ENCODE results near the gene CAPN5. TPM values are rescaled to one million over a fixed set of nuclear protein-coding genes. Genes with fewer than 3 reads are reported as not detected.
"Not testable (repeated sequence)": the region's sequence is repeated elsewhere in the genome, so short reads cannot be mapped to it uniquely, and the experiment has no call there.

The CAPN5 gene
- total RNA-seq, 2 experiments from 2014 or later, result 2.2 to 2.4 TPM

GRCh38 chr11:77053217-77054015 lies 13.4 kb upstream of the CAPN5 start:
- Mint-ChIP-seq H3K4me1 (no peaks in the 10 kb centered on the region), H3K9me3 (peaks cover 8% of the 10 kb centered on the region), H3K27me3 (no peaks in the 10 kb centered on the region), H3K27ac (no peak overlapping the region), H3K4me3 (no peak overlapping the region), H3K36me3 (no peaks in the 10 kb centered on the region)
- DNase-seq, result no peak

GRCh38 chr11:77054084-77054483 lies 12.7 kb upstream of the CAPN5 start:
- no peak overlapping the region for H3K27ac Mint-ChIP-seq
- no peaks in the 10 kb centered on the region for H3K36me3 Mint-ChIP-seq
- H3K4me3 Mint-ChIP-seq, result no peak overlapping the region
- H3K9me3 Mint-ChIP-seq, result peaks cover 8% of the 10 kb centered on the region
- no peaks in the 10 kb centered on the region for H3K4me1 Mint-ChIP-seq
- DNase-seq, result no peak
- H3K27me3 Mint-ChIP-seq, result no peaks in the 10 kb centered on the region

- Mint-ChIP-seq H3K9me3 (peaks cover 8% of the 10 kb centered on the region), H3K27me3 (no peaks in the 10 kb centered on the region), H3K4me1 (no peaks in the 10 kb centered on the region), H3K36me3 (no peaks in the 10 kb centered on the region), H3K27ac (no peak overlapping the region), H3K4me3 (no peak overlapping the region)
- no peak for DNase-seq
Observed at GRCh38 chr11:77055101-77055561, 11.6 kb upstream of the CAPN5 start.

DNA sequence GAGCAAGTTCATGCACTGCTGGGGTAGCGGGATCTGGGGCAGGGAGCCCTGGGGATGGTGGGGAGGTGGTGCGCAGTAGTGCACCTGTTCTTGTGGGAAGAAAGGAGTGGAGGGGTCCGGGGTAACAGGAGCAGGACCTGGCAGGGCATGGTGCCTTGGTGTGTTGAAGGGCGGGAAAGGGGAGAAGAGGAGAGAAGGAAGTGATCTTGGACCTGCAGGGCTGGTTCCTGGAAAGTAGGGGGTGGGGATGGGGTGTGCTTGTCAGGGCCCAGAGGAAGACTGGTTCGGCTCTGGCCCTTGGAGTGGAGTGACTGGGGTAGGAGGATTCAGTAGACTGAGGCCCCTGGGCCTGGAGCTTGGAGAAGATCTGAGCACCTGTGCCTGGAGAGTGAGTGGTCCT lies 10.9 kb upstream of the CAPN5 start:
- no peaks in the 10 kb centered on the region for H3K4me1 Mint-ChIP-seq
- H3K27me3 Mint-ChIP-seq, result no peaks in the 10 kb centered on the region
- H3K27ac Mint-ChIP-seq, result no peak overlapping the region
- DNase-seq, result no peak
- H3K4me3 Mint-ChIP-seq, result no peak overlapping the region
- H3K9me3 Mint-ChIP-seq, result peaks cover 8% of the 10 kb centered on the region
- no peaks in the 10 kb centered on the region for H3K36me3 Mint-ChIP-seq

- DNase-seq, result no peak
- no peaks in the 10 kb centered on the region for H3K27me3 Mint-ChIP-seq
- peaks cover 8% of the 10 kb centered on the region for H3K9me3 Mint-ChIP-seq
- H3K4me1 Mint-ChIP-seq, result no peaks in the 10 kb centered on the region
- H3K36me3 Mint-ChIP-seq, result no peaks in the 10 kb centered on the region
- H3K4me3 Mint-ChIP-seq, result no peak overlapping the region
- H3K27ac Mint-ChIP-seq, result no peak overlapping the region
Observed at GRCh38 chr11:77056814-77057402, 9.9 kb upstream of the CAPN5 start.

- Mint-ChIP-seq H3K9me3 (peaks cover 8% of the 10 kb centered on the region), H3K4me3 (no peak overlapping the region), H3K27ac (no peak overlapping the region), H3K4me1 (no peaks in the 10 kb centered on the region), H3K36me3 (no peaks in the 10 kb centered on the region), H3K27me3 (no peaks in the 10 kb centered on the region)
- no peak for DNase-seq
Observed at GRCh38 chr11:77057938-77058474, 8.8 kb upstream of the CAPN5 start.

GRCh38 chr11:77058900-77059299 lies 7.9 kb upstream of the CAPN5 start:
- H3K36me3 Mint-ChIP-seq, result no peaks in the 10 kb centered on the region
- DNase-seq, result no peak
- no peak overlapping the region for H3K4me3 Mint-ChIP-seq
- no peaks in the 10 kb centered on the region for H3K4me1 Mint-ChIP-seq
- H3K27me3 Mint-ChIP-seq, result no peaks in the 10 kb centered on the region
- no peak overlapping the region for H3K27ac Mint-ChIP-seq
- peaks cover 8% of the 10 kb centered on the region for H3K9me3 Mint-ChIP-seq

DNA sequence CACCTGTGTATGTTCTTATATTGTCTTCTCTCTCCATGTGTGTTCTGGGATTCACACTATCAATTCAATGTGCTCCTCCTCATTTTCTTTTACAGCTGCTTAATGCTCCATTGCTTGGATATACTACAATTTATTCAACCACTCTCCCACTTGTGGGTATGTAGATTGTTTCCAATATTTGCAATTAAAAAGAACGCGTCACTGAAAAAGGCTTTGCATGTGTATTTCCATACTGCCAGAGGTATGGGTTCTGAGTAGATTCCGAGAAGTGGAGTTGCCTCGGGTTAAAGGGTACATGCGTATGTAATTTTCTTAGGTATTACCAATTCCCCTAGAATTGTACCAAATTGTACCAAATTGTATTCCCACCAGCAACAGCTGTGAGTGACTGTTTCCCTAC lies 7.0 kb upstream of the CAPN5 start:
- Mint-ChIP-seq H3K4me3 (no peak overlapping the region), H3K27me3 (no peaks in the 10 kb centered on the region), H3K27ac (no peak overlapping the region), H3K36me3 (no peaks in the 10 kb centered on the region), H3K4me1 (no peaks in the 10 kb centered on the region), H3K9me3 (peaks cover 8% of the 10 kb centered on the region)
- no peak for DNase-seq

DNA sequence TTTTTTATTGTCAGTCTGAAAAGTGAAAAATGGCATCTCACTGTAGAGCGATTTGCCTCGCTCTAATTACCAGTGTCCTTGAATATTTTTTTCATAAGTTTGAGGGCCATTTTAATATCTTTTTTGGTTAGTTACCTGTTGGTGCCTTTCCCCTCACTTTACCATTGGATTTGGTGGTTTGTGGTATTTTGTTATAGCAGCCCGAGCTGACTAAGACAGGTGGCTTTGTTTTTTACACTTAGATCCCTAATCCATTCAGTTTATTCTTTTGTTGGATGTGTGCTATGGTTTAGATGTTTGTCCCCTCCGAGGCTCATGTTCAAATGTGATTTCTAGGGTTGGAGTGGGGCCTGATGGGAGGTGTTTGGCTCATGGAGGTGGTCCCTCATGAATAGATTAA lies 6.5 kb upstream of the CAPN5 start:
- no peaks in the 10 kb centered on the region for H3K27me3 Mint-ChIP-seq
- H3K36me3 Mint-ChIP-seq, result no peaks in the 10 kb centered on the region
- DNase-seq, result no peak
- no peak overlapping the region for H3K27ac Mint-ChIP-seq
- no peak overlapping the region for H3K4me3 Mint-ChIP-seq
- H3K9me3 Mint-ChIP-seq, result peaks cover 8% of the 10 kb centered on the region
- H3K4me1 Mint-ChIP-seq, result no peaks in the 10 kb centered on the region

GRCh38 chr11:77061258-77061657 lies 5.5 kb upstream of the CAPN5 start:
- H3K27ac Mint-ChIP-seq, H3K4me3 Mint-ChIP-seq, H3K36me3 Mint-ChIP-seq: not testable (repeated sequence)

GRCh38 chr11:77062924-77063323 lies 3.8 kb upstream of the CAPN5 start:
- DNase-seq, result no peak
- no peak overlapping the region for H3K4me3 Mint-ChIP-seq
- H3K9me3 Mint-ChIP-seq, result no peaks in the 10 kb centered on the region
- H3K36me3 Mint-ChIP-seq, result no peaks in the 10 kb centered on the region
- H3K27me3 Mint-ChIP-seq, result no peaks in the 10 kb centered on the region
- peaks cover 10% of the 10 kb centered on the region for H3K4me1 Mint-ChIP-seq
- H3K27ac Mint-ChIP-seq, result no peak overlapping the region

More at GRCh38 chr11:77061258-77061657, 5.5 kb upstream of the CAPN5 start:
- H3K27me3 Mint-ChIP-seq, DNase-seq, H3K9me3 Mint-ChIP-seq, H3K4me1 Mint-ChIP-seq: not testable (repeated sequence)

DNA sequence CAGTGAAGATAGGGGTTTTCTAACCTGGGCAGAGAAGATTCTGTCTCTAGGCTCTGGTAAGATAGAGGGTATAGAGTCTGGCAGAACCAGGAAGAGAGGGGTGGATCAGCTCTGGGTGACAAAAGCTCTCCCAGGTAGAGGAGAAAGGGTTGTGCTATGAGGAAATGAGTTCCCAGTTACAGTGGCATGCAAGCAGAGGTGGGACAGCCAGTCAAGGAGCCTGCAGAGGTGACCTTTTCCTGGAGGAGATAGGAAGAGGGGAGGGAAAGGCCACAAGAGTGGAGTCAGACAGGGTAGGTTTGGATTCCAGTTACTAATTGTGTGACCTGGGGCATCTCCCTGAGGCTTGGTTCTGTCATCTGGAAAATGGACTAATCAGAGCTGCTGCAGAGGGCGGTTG lies 3.4 kb upstream of the CAPN5 start:
- no peaks in the 10 kb centered on the region for H3K9me3 Mint-ChIP-seq
- H3K4me3 Mint-ChIP-seq, result no peak overlapping the region
- no peak overlapping the region for H3K27ac Mint-ChIP-seq
- H3K27me3 Mint-ChIP-seq, result no peaks in the 10 kb centered on the region
- H3K36me3 Mint-ChIP-seq, result no peaks in the 10 kb centered on the region
- DNase-seq, result no peak
- H3K4me1 Mint-ChIP-seq, result peaks cover 10% of the 10 kb centered on the region

GRCh38 chr11:77063861-77064260 lies 2.9 kb upstream of the CAPN5 start:
- Mint-ChIP-seq H3K9me3 (no peaks in the 10 kb centered on the region), H3K36me3 (no peaks in the 10 kb centered on the region), H3K4me3 (no peak overlapping the region), H3K27ac (no peak overlapping the region), H3K27me3 (no peaks in the 10 kb centered on the region), H3K4me1 (peaks cover 10% of the 10 kb centered on the region)
- DNase-seq, result no peak

- Mint-ChIP-seq H3K27ac (no peak overlapping the region), H3K36me3 (no peaks in the 10 kb centered on the region), H3K9me3 (no peaks in the 10 kb centered on the region), H3K4me1 (peaks cover 12% of the 10 kb centered on the region), H3K4me3 (no peak overlapping the region), H3K27me3 (no peaks in the 10 kb centered on the region)
- DNase-seq, result no peak
Observed at GRCh38 chr11:77064648-77065217, 2.0 kb upstream of the CAPN5 start.

GRCh38 chr11:77065878-77066228 lies 918 bp upstream of the CAPN5 start:
- Mint-ChIP-seq H3K36me3 (no peaks in the 10 kb centered on the region), H3K9me3 (no peaks in the 10 kb centered on the region), H3K4me1 (peaks cover 12% of the 10 kb centered on the region), H3K27ac (peak overlapping the region; percentile 86), H3K27me3 (no peaks in the 10 kb centered on the region), H3K4me3 (peak overlapping the region; percentile 85)
- DNase-seq, result peak; percentile 32

All from activated naive CD8-positive, alpha-beta T cell treated with anti-CD3 and anti-CD28 coated beads for 36 hours (primary cell).